HepG2 (cell line): ENCODE measurements around the gene TUBA1A. TPM values are rescaled to one million over a fixed set of nuclear protein-coding genes. Genes with fewer than 3 reads are reported as not detected.

Source experiments
- ATAC-seq: fragments of 200-7000 bp; cut with Tn5 transposase; 3 replicates; pipeline ENCODE4 v1.9.1; 2020; ENCODE audit warnings: mild to moderate bottlenecking, moderate library complexity
- BruUV-seq: library from RNA; stranded (reverse); fragments of 400-500 nt; replicated peaks from 2 replicates; lab custom pipeline; 2021; lab: Mats Ljungman, UMichigan
- CTCF ChIA-PET: fragments of 300-600 bp; formaldehyde crosslinking; extraction: SDS; loops from one replicate; lab custom pipeline; 2021; ENCODE audit warnings: low total read pairs, inconsistent platforms, low intra/inter-chr PET ratio; lab: Yijun Ruan, JAX
- POLR2A ChIA-PET: fragments of 350-600 bp; sonication (Branson Sonifier 250); formaldehyde crosslinking; loops from one replicate; lab custom pipeline; 2020; ENCODE audit warnings: antibody characterized with exemption, inconsistent platforms; lab: Yijun Ruan, JAX
- DNase-seq: peaks from one replicate; pipeline ENCODE4 v3.0.0-alpha.2; 2015; ENCODE audit warnings: low spot score
- FAIRE-seq: peaks from 3 replicates; lab custom pipeline; 2011; peaks lifted over from hg19 to GRCh38; lab: Jason Lieb, UNC
- H2AFZ ChIP-seq: one replicate; pipeline ENCODE4 v1.6.1; 2011; ENCODE audit warnings: low read length, inconsistent platforms
- H3K27ac ChIP-seq: fragments of 300-600 bp; 3 replicates; pipeline ENCODE4 v1.8.0; 2011; ENCODE audit warnings: mixed run types, mild to moderate bottlenecking, mixed read lengths, low read length, inconsistent platforms; ENCODE audit not compliant: insufficient read depth; ENCODE audit errors: extremely low read length
- H3K27me3 ChIP-seq, 2 experiments: fragments of 200-600 bp in 1 of 2; 2 replicates in 1 of 2; 3 replicates in 1 of 2; pipeline versions ENCODE4 v1.6.0 to v1.8.0; 2011; ENCODE audit warnings: low read length in 2 of 2, mild to moderate bottlenecking in 2 of 2, moderate library complexity in 2 of 2, inconsistent platforms in 1 of 2; ENCODE audit not compliant: insufficient read depth in 2 of 2, control insufficient read depth in 1 of 2
- H3K36me3 ChIP-seq, 2 experiments: fragments of 200-600 bp in 1 of 2; replicated peaks in 1 of 2; 2 replicates in 1 of 2; 3 replicates in 1 of 2; pipeline versions ENCODE4 v1.5.1 to v1.8.0; 2011; ENCODE audit warnings: low read length in 2 of 2, inconsistent platforms in 1 of 2; ENCODE audit not compliant: insufficient read depth in 2 of 2, control insufficient read depth in 1 of 2
- H3K4me1 ChIP-seq: 2 replicates; pipeline ENCODE4 v1.5.1; 2012; ENCODE audit warnings: low read length, inconsistent platforms; ENCODE audit not compliant: insufficient read depth
- H3K4me2 ChIP-seq: 2 replicates; pipeline ENCODE4 v1.6.0; 2011; ENCODE audit warnings: low read depth, low read length, inconsistent platforms
- H3K4me3 ChIP-seq, 3 experiments: fragments of 200-600 bp in 1 of 3; sonication (generic), shearing (Covaris generic) in 1 of 3; replicated peaks in 1 of 3; 2 replicates each; pipeline ENCODE4 v1.5.1; 2011 to 2016; ENCODE audit warnings: low read length in 3 of 3, inconsistent platforms in 2 of 3, low read depth in 2 of 3, mild to moderate bottlenecking in 2 of 3, control low read depth in 1 of 3, mixed read lengths in 1 of 3; ENCODE audit not compliant: insufficient read depth in 1 of 3
- H3K79me2 ChIP-seq: one replicate; pipeline ENCODE4 v1.6.1; 2011; ENCODE audit warnings: low read length, inconsistent platforms; ENCODE audit not compliant: insufficient read depth
- H3K9ac ChIP-seq: 2 replicates; pipeline ENCODE4 v1.6.0; 2011; ENCODE audit warnings: mild to moderate bottlenecking, low read depth, low read length, inconsistent platforms; ENCODE audit not compliant: insufficient read depth
- H3K9me3 ChIP-seq: 2 replicates; pipeline ENCODE4 v1.5.1; 2012; ENCODE audit warnings: mild to moderate bottlenecking, low read length
- H4K20me1 ChIP-seq: 2 replicates; pipeline ENCODE4 v1.6.0; 2011; ENCODE audit warnings: inconsistent platforms, mild to moderate bottlenecking, low read length, moderate library complexity; ENCODE audit not compliant: insufficient read depth
- ATF2 ChIP-seq: sonication (generic); formaldehyde crosslinking; IDR thresholded peaks from 2 replicates; pipeline ENCODE4 v1.4.0; 2020; ENCODE audit warnings: missing genetic modification reagents
- FOXC1 ChIP-seq: sonication (generic); formaldehyde crosslinking; IDR thresholded peaks from 2 replicates; pipeline ENCODE4 v1.8.0; 2022; ENCODE audit warnings: mild to moderate bottlenecking, missing genetic modification reagents, borderline replicate concordance
- ISX ChIP-seq: sonication (generic); formaldehyde crosslinking; conservative IDR thresholded peaks from 2 replicates; pipeline ENCODE4 v1.5.0; 2020; ENCODE audit warnings: missing genetic modification reagents
- MAX ChIP-seq: IDR thresholded peaks from 2 replicates; pipeline ENCODE4 v1.6.1; 2012; ENCODE audit warnings: inconsistent platforms
- MTA1 ChIP-seq: sonication (generic); formaldehyde crosslinking; IDR thresholded peaks from 2 replicates; pipeline ENCODE4 v1.4.0; 2020; ENCODE audit warnings: missing genetic modification reagents, mild to moderate bottlenecking, borderline replicate concordance
- RFX3 ChIP-seq: IDR thresholded peaks from 2 replicates; pipeline ENCODE4 v1.6.1; 2016; ENCODE audit warnings: missing biosample characterization, missing genetic modification reagents
- SRY ChIP-seq: sonication (generic); formaldehyde crosslinking; IDR thresholded peaks from 2 replicates; pipeline ENCODE4 v1.8.0; 2022; ENCODE audit warnings: mild to moderate bottlenecking, missing genetic modification reagents
- TCF12 ChIP-seq, 2 experiments: fragments of 450-650 bp in 1 of 2; sonication (generic) in 1 of 2; formaldehyde crosslinking in 1 of 2; IDR thresholded peaks; 2 replicates each; pipeline versions ENCODE4 v1.6.1 to v1.8.0; 2017 to 2022; ENCODE audit warnings: antibody characterized with exemption in 1 of 2, mild to moderate bottlenecking in 1 of 2, missing genetic modification reagents in 1 of 2, moderate library complexity in 1 of 2
- ZNF510 ChIP-seq: sonication (generic); formaldehyde crosslinking; IDR thresholded peaks from 2 replicates; pipeline ENCODE4 v1.4.0; 2020; ENCODE audit warnings: low read depth, mild to moderate bottlenecking, missing genetic modification reagents
- ZNF580 ChIP-seq: IDR thresholded peaks from 2 replicates; pipeline ENCODE4 v1.6.1; 2016; ENCODE audit warnings: low read depth, borderline replicate concordance
- ZNF605 ChIP-seq: sonication (generic); formaldehyde crosslinking; IDR thresholded peaks from 2 replicates; pipeline ENCODE4 v1.8.0; 2022; ENCODE audit warnings: mild to moderate bottlenecking, missing genetic modification reagents
- ZNF772 ChIP-seq: sonication (generic); formaldehyde crosslinking; IDR thresholded peaks from 2 replicates; pipeline ENCODE4 v1.5.0; 2020; ENCODE audit warnings: mild to moderate bottlenecking, missing genetic modification reagents
- WGBS: methylation state at CpG from one replicate; pipeline ENCODE4 v1.1.6; 2017; ENCODE audit warnings: low lambda C conversion rate; 5-methylcytosine and 5-hydroxymethylcytosine counted together
- in situ Hi-C: cut with HindIII; loops from 2 replicates; pipeline ENCODE4 v1.10.0; 2017; ENCODE audit warnings: low pct_unique_long_range_greater_than_20kb; ENCODE audit not compliant: extremely low pct_ligation_motif_present
- intact Hi-C: fragments of 100-400 bp; cut with micrococcal nuclease; formaldehyde crosslinking; loops from one replicate; pipeline ENCODE4 v1.10.0; 2022; ENCODE audit not compliant: unreplicated experiment
- polyA plus RNA-seq, 8 experiments: library from polyadenylated mRNA; depleted of rRNA in 3 of 8; stranded (reverse) in 7 of 8; unstranded in 1 of 8; fragments of >200 nt; fragmentation: Illumina TruSeq in 4 of 8; extraction: Trizol in 4 of 8; gene quantifications; 2 replicates each; pipeline versions ENCODE4 v1.2.1 to v1.2.3, GENCODE V29; 2011 to 2016; ENCODE audit warnings: low read depth in 4 of 8, missing spikeins in 1 of 8, mixed read lengths in 1 of 8; ENCODE audit not compliant: insufficient read depth in 1 of 8
- total RNA-seq, 5 experiments: library from RNA; depleted of rRNA; stranded (reverse); fragments of >200 nt; fragmentation: Illumina TruSeq; extraction: Trizol; gene quantifications; 2 replicates each; pipeline ENCODE4 v1.2.3, GENCODE V29; 2016; ENCODE audit warnings: low read depth in 1 of 5

Gene TUBA1A
- total and polyA plus RNA-seq, 2 of the 13 experiments (the other 11 are each of a cell fraction or from before 2014, with no cell fraction given) = 20.7 to 24.8 TPM

GRCh38 chr12:49208146-49208545, 19.3 kb upstream of the TUBA1A start:
- 80% methylated on average over 1 of the region's 1 CpG for WGBS
- intact Hi-C loops (no loop called here), in situ Hi-C loops (no loop called here)
- no peak for DNase-seq
- Histone ChIP-seq H3K4me3 (no peak overlapping the region), H2AFZ (no peak overlapping the region), H3K4me2 (no peak overlapping the region), H3K9me3 (no peaks in the 10 kb centered on the region), H3K4me1 (no peaks in the 10 kb centered on the region), H4K20me1 (no peaks in the 10 kb centered on the region), H3K27ac (no peak overlapping the region), H3K36me3 (no peaks in the 10 kb centered on the region), H3K79me2 (no peaks in the 10 kb centered on the region), H3K9ac (no peak overlapping the region), H3K27me3 (peaks cover 0 to 10% of the 10 kb centered on the region in 2 experiments; a peak in 1 of 5 replicates)
- no peak for TF ChIP-seq ZNF510 (CRISPR knock-in tag)
- TF ChIP-seq ATF2 (CRISPR knock-in tag) = no peak
- no peak for TF ChIP-seq RFX3 (CRISPR knock-in tag)
- no peak for TF ChIP-seq ISX (CRISPR knock-in tag)
- TF ChIP-seq TCF12 (IDR thresholded peaks at IDR 0.05) = no peak
- TF ChIP-seq TCF12 (CRISPR knock-in tag; IDR thresholded peaks at IDR 0.05) = no peak
- no peak for TF ChIP-seq MTA1 (CRISPR knock-in tag)
- no peak for TF ChIP-seq ZNF605 (CRISPR knock-in tag)
- no peak for TF ChIP-seq ZNF580 (CRISPR knock-in tag)
- TF ChIP-seq SRY = no peak
- TF ChIP-seq FOXC1 (CRISPR knock-in tag) = no peak
- no peak for TF ChIP-seq ZNF772 (CRISPR knock-in tag)
- TF ChIP-seq MAX = no peak
- FAIRE-seq = no peak
- no peak for ATAC-seq
- POLR2A ChIA-PET = no interaction called here
- CTCF ChIA-PET = no interaction called here
- no TSS peak for BruUV-seq
